ENCODE results near the gene PCDH9. TPM values are rescaled to one million over a fixed set of nuclear protein-coding genes. Genes with fewer than 3 reads are reported as not detected.

PCDH9 gene
- polyA plus RNA-seq, 1 experiment = 3.3 TPM

DNA sequence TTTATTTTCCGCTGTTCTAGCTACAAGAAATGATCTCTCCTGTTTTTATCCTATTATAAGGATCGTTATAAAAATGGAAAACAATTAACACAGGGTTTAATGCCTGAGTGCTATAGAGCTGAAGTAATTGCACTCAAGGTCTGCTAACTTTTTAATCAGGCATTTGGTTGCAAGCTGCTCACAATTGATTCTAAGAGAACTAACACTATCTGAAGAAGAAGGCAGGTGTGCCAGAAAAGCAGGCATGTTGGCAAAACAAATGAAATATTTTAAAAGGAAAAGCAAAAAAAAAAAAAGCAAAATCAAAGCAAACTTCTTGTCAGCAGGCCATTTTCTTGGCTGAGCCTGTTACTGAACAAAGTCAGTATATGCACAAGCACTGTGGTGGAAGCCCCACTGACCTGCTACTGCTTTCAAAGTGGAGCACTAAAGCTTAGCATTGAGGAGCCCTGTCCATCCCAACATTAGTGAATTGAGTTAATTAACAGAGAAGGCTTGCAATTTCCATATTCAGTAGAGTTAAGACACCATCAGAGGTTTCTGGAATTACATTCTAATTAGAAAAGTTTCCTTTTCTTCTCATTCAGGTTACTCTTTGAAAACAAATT is 574.2 kb downstream of the PCDH9 start:
- no peak for DNase-seq (ENCODE audit: low read depth, low spot score)
- H3K9me3 ChIP-seq (ENCODE audit: control insufficient read depth, insufficient read depth, low read length) = no peaks in the 10 kb centered on the region
- TF ChIP-seq, protein P1, sequence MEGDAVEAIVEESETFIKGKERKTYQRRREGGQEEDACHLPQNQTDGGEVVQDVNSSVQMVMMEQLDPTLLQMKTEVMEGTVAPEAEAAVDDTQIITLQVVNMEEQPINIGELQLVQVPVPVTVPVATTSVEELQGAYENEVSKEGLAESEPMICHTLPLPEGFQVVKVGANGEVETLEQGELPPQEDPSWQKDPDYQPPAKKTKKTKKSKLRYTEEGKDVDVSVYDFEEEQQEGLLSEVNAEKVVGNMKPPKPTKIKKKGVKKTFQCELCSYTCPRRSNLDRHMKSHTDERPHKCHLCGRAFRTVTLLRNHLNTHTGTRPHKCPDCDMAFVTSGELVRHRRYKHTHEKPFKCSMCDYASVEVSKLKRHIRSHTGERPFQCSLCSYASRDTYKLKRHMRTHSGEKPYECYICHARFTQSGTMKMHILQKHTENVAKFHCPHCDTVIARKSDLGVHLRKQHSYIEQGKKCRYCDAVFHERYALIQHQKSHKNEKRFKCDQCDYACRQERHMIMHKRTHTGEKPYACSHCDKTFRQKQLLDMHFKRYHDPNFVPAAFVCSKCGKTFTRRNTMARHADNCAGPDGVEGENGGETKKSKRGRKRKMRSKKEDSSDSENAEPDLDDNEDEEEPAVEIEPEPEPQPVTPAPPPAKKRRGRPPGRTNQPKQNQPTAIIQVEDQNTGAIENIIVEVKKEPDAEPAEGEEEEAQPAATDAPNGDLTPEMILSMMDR (IDR thresholded peaks at IDR 0.05; ENCODE audit: low read depth, low read length) = no peak
- no peak overlapping the region for H3K27ac ChIP-seq (ENCODE audit: low read depth, low read length)
- H3K27me3 ChIP-seq (ENCODE audit: control insufficient read depth, insufficient read depth, low read length) = no peaks in the 10 kb centered on the region
- ChIA-PET CTCF (interaction anchor here (0.6 kb wide), 1 partner anchor 11 kb away, joined by 5 read pairs; no protein-coding TSS in a partner anchor), POLR2A (no interaction called here)
- no peak overlapping the region for H3K4me3 ChIP-seq (ENCODE audit: low read depth, low read length)

DNA sequence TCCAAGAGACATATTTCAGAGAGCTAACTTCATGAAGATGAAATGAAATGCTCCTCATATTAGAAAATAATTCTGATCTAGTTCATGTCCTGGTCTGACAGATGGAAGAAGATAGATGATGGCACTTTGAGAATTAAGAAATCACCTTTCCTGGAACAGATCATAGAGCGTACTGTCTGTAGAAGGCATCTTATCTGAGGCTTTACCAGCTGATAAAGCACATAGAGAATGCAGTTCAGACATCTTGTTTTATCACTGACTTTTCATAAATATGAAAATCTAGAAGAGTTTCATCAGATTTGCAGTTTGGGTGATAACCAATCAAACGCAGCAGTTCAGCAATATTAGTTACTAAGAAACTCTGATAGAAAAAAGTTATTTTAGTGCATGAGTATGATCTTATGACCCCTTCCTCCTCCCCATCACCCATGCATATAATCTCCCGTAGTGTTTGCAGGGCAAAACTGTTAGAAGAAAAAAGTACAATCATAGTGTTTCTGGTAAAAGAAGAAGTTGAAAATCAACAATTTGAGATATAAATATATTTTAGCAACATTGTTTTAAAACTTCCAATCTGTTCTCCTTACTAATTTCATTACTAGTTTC is 585.2 kb downstream of the PCDH9 start:
- no peak for DNase-seq (ENCODE audit: low read depth, low spot score)
- TF ChIP-seq, protein P1 (IDR thresholded peaks at IDR 0.05; ENCODE audit: low read depth, low read length) = no peak
- Histone ChIP-seq H3K27ac (ENCODE audit: low read depth, low read length) (no peak overlapping the region), H3K27me3 (ENCODE audit: control insufficient read depth, insufficient read depth, low read length) (no peaks in the 10 kb centered on the region), H3K9me3 (ENCODE audit: control insufficient read depth, insufficient read depth, low read length) (no peaks in the 10 kb centered on the region), H3K4me3 (ENCODE audit: low read depth, low read length) (no peak overlapping the region)
- ChIA-PET POLR2A (no interaction called here), CTCF (interaction anchor here (0.5 kb wide), 1 partner anchor 11 kb away, joined by 5 read pairs; no protein-coding TSS in a partner anchor)

DNA sequence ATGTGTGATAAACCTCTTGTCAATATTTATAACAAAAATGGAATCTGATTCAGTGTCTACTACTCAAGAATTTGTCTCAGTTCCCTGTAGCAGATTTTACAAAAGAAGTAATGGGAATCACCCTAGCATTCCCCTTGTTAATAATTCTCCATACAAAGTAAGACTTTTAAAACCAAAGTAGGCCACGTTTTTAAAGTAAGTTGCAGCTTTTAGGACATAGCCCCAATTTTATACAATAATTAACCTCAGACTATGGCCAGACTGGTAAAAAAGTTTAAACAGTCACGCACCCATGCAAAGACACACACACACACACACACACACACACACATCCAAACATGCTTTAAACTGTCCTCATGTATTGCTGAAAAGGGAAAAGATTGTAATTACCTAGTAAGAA is 589.9 kb downstream of the PCDH9 start:
- H3K9me3 ChIP-seq (ENCODE audit: control insufficient read depth, insufficient read depth, low read length) = no peaks in the 10 kb centered on the region
- ChIA-PET CTCF (no interaction called here), POLR2A (no interaction called here)
- no peak for DNase-seq (ENCODE audit: low read depth, low spot score)
- H3K4me3 ChIP-seq (ENCODE audit: low read depth, low read length) = no peak overlapping the region
- H3K27ac ChIP-seq (ENCODE audit: low read depth, low read length) = no peak overlapping the region
- H3K27me3 ChIP-seq (ENCODE audit: control insufficient read depth, insufficient read depth, low read length) = no peaks in the 10 kb centered on the region
- TF ChIP-seq, protein P1 (IDR thresholded peaks at IDR 0.05; ENCODE audit: low read depth, low read length) = no peak

DNA sequence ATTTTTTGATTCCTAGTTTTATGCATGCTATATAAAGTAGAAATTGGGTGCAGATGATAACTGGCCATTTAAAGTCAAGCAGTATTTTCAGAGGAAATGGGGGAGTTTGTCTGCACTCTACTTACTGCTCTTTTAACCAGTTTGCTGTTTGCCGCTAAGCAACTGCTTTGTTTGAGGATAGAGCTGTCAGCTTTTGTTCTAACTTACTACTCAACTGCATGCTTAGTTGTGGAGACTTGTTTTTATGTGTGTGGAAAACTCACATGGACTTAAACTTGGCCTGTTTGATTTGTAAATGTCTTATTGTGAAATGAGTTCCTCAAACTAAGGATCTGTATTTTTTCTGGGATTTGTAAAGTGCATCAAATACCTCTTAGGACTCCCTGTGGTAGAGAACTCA is 591.1 kb downstream of the PCDH9 start:
- Histone ChIP-seq H3K27me3 (ENCODE audit: control insufficient read depth, insufficient read depth, low read length) (no peaks in the 10 kb centered on the region), H3K4me3 (ENCODE audit: low read depth, low read length) (no peak overlapping the region), H3K9me3 (ENCODE audit: control insufficient read depth, insufficient read depth, low read length) (no peaks in the 10 kb centered on the region), H3K27ac (ENCODE audit: low read depth, low read length) (no peak overlapping the region)
- TF ChIP-seq, protein P1 (IDR thresholded peaks at IDR 0.05; ENCODE audit: low read depth, low read length) = no peak
- POLR2A ChIA-PET = no interaction called here
- CTCF ChIA-PET = no interaction called here
- no peak for DNase-seq (ENCODE audit: low read depth, low spot score)

DNA sequence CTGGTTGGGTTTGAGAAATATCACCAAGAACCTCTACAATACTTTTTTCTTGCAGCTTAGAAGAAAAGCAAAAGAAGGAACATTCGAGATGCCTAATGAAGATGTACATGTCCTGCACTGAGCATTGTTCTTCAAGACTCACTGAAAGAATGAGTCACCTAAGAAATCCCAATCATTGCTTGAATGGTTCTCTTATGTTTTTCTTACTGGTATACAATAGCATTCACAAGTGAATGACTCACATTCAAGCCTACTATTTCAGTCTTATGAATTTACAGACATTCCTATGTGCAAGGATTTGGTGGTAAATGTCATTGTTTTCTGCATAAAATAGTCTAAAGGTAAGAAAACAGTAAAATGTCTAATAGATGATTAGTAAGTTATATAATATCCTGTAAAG is 594.6 kb downstream of the PCDH9 start:
- ChIA-PET CTCF (interaction anchor here (1.1 to 3.0 kb wide), 2 partner anchors 17 to 603 kb away, joined by 3 to 28 read pairs; no protein-coding TSS in a partner anchor), POLR2A (no interaction called here)
- peak; percentile 68 for DNase-seq (ENCODE audit: low read depth, low spot score)
- Histone ChIP-seq H3K9me3 (ENCODE audit: control insufficient read depth, insufficient read depth, low read length) (no peaks in the 10 kb centered on the region), H3K4me3 (ENCODE audit: low read depth, low read length) (no peak overlapping the region), H3K27me3 (ENCODE audit: control insufficient read depth, insufficient read depth, low read length) (no peaks in the 10 kb centered on the region), H3K27ac (ENCODE audit: low read depth, low read length) (peak overlapping the region; percentile 55)
- TF ChIP-seq, protein P1 (IDR thresholded peaks at IDR 0.05; ENCODE audit: low read depth, low read length) = no peak

All from AG04450 (cell line).